Endothelial cell of umbilical vein (primary cell): ENCODE data around the gene VIL1. TPM values are rescaled to one million over a fixed set of nuclear protein-coding genes. Genes with fewer than 3 reads are reported as not detected.

Experiments
- BruUV-seq: library from RNA; stranded (reverse); fragments of 400-500 nt; replicated peaks from 2 replicates; lab custom pipeline; 2021; lab: Mats Ljungman, UMichigan
- CTCF ChIA-PET: fragments of 300-600, 350-600 bp; sonication (Branson Sonifier 250); formaldehyde crosslinking; loops from one replicate; lab custom pipeline; 2021; ENCODE audit warnings: antibody characterized with exemption, inconsistent platforms; lab: Charles Lee
- POLR2A ChIA-PET: fragments of 300-600, 350-600 bp; sonication (Branson Sonifier 250); formaldehyde crosslinking; loops from one replicate; lab custom pipeline; 2021; ENCODE audit warnings: antibody characterized with exemption, inconsistent platforms; lab: Charles Lee
- DNase-seq: peaks from one replicate; pipeline ENCODE4 v3.0.0-alpha.2; 2011; ENCODE audit warnings: low read depth, low spot score
- FAIRE-seq: peaks from 2 replicates; lab custom pipeline; 2011; peaks lifted over from hg19 to GRCh38; lab: Jason Lieb, UNC
- H2AFZ ChIP-seq: 2 replicates; pipeline ENCODE4 v1.6.0; 2012; ENCODE audit warnings: low read depth, low read length, control low read depth, inconsistent platforms
- H3K27ac ChIP-seq: 2 replicates; pipeline ENCODE4 v1.5.1; 2011; ENCODE audit warnings: low read depth, mild to moderate bottlenecking, control low read depth, low read length, moderate library complexity; ENCODE audit not compliant: insufficient read depth
- H3K27me3 ChIP-seq, 2 experiments: 2 replicates each; pipeline versions ENCODE4 v1.6.0 to v1.6.1; 2011; ENCODE audit warnings: low read length in 2 of 2, mixed read lengths in 1 of 2; ENCODE audit not compliant: control insufficient read depth in 2 of 2, insufficient read depth in 2 of 2
- H3K36me3 ChIP-seq, 2 experiments: 2 replicates in 1 of 2; 3 replicates in 1 of 2; pipeline ENCODE4 v1.5.1; 2011; ENCODE audit warnings: low read length in 2 of 2, mild to moderate bottlenecking in 1 of 2, moderate library complexity in 1 of 2; ENCODE audit not compliant: control insufficient read depth in 2 of 2, insufficient read depth in 2 of 2; ENCODE audit errors: extremely low read depth in 1 of 2
- H3K4me1 ChIP-seq: 3 replicates; pipeline ENCODE4 v1.5.1; 2011; ENCODE audit warnings: mild to moderate bottlenecking, low read length; ENCODE audit not compliant: control insufficient read depth, insufficient read depth; ENCODE audit errors: extremely low read depth
- H3K4me2 ChIP-seq: 2 replicates; pipeline ENCODE4 v1.6.1; 2011; ENCODE audit warnings: low read length, control low read depth, mixed read lengths; ENCODE audit not compliant: insufficient read depth
- H3K4me3 ChIP-seq, 3 experiments: fragments of 200-600 bp in 1 of 3; sonication (generic), shearing (Covaris generic) in 1 of 3; replicated peaks in 1 of 3; 2 replicates each; pipeline ENCODE4 v1.5.1; 2011 to 2016; ENCODE audit warnings: control low read depth in 3 of 3, low read length in 3 of 3, mild to moderate bottlenecking in 2 of 3, inconsistent platforms in 1 of 3, low read depth in 1 of 3, moderate library complexity in 1 of 3; ENCODE audit not compliant: insufficient read depth in 1 of 3
- H3K79me2 ChIP-seq: 2 replicates; pipeline ENCODE4 v1.6.0; 2012; ENCODE audit warnings: low read length, inconsistent platforms; ENCODE audit not compliant: control insufficient read depth, insufficient read depth
- H3K9ac ChIP-seq: replicated peaks from 2 replicates; pipeline ENCODE3; 2011; ENCODE audit warnings: low read length, control low read depth; ENCODE audit not compliant: insufficient read depth; ENCODE audit errors: extremely low read depth
- H3K9me1 ChIP-seq: replicated peaks from 3 replicates; pipeline ENCODE4 v1.6.0; 2011; ENCODE audit warnings: mild to moderate bottlenecking, low read length; ENCODE audit not compliant: control insufficient read depth, insufficient read depth; ENCODE audit errors: extremely low read depth
- H3K9me3 ChIP-seq: replicated peaks from 2 replicates; pipeline ENCODE4 v1.5.1; 2012; ENCODE audit warnings: low read length, inconsistent platforms; ENCODE audit not compliant: control insufficient read depth, insufficient read depth
- H4K20me1 ChIP-seq: replicated peaks from 2 replicates; pipeline ENCODE3; 2011; ENCODE audit warnings: mild to moderate bottlenecking, low read length; ENCODE audit not compliant: control insufficient read depth, insufficient read depth; ENCODE audit errors: extremely low read depth
- EZH2 ChIP-seq: IDR thresholded peaks from 2 replicates; pipeline ENCODE4 v1.6.1; 2012; ENCODE audit warnings: borderline replicate concordance, low read depth, mild to moderate bottlenecking, moderate library complexity, low read length, inconsistent platforms; ENCODE audit not compliant: severe bottlenecking
- FOS ChIP-seq: IDR thresholded peaks from 2 replicates; pipeline ENCODE4 v1.6.1; 2011; ENCODE audit warnings: mild to moderate bottlenecking, low read length, moderate library complexity, borderline replicate concordance; ENCODE audit not compliant: insufficient read depth
- JUN ChIP-seq: IDR thresholded peaks from 2 replicates; pipeline ENCODE4 v1.6.1; 2011; ENCODE audit warnings: borderline replicate concordance, low read depth; ENCODE audit not compliant: insufficient read length, insufficient read depth
- MYC ChIP-seq: IDR thresholded peaks from one replicate; pipeline ENCODE4 v1.6.1; 2011; ENCODE audit warnings: mild to moderate bottlenecking, low read depth, low read length
- POLR2AphosphoS5 ChIP-seq: IDR thresholded peaks from 2 replicates; pipeline ENCODE4 v1.6.1; 2012; ENCODE audit warnings: low read depth, mild to moderate bottlenecking, control low read depth, low read length, moderate library complexity; ENCODE audit not compliant: insufficient read depth
- dilution Hi-C: fragments of 300-500 bp; cut with MboI; formaldehyde crosslinking; loops from one replicate; pipeline ENCODE4 v1.15.0; 2019; ENCODE audit warnings: low sequenced_read_pairs; ENCODE audit not compliant: extremely low pct_ligation_motif_present
- intact Hi-C: fragments of 100-400 bp; cut with micrococcal nuclease; formaldehyde crosslinking; loops from one replicate; pipeline ENCODE4 v1.10.0; 2022
- polyA plus RNA-seq, 4 experiments: library from polyadenylated mRNA; depleted of rRNA in 3 of 4; stranded (reverse) in 3 of 4; unstranded in 1 of 4; fragments of >200 nt; gene quantifications; 2 replicates each; pipeline versions ENCODE4 v1.2.1 to v1.2.3, GENCODE V29; 2011 to 2012; ENCODE audit warnings: missing spikeins in 1 of 4
- total RNA-seq: library from RNA; stranded (reverse); gene quantifications from 2 replicates; pipeline ENCODE4 v1.2.3, GENCODE V29; 2021
- TF ChIP-seq, protein P1 (sequence below), 2 donors: IDR thresholded peaks; 1 replicate in 1 of 2; 2 replicates in 1 of 2; pipeline ENCODE4 v1.5.1; 2011; ENCODE audit warnings: low read length in 2 of 2, mild to moderate bottlenecking in 2 of 2, moderate library complexity in 2 of 2, control low read depth in 1 of 2, inconsistent platforms in 1 of 2, low read depth in 1 of 2; ENCODE audit not compliant: insufficient read depth in 1 of 2; ENCODE audit errors: extremely low read depth in 1 of 2
- TF ChIP-seq, protein P2 (sequence below): IDR thresholded peaks from 2 replicates; pipeline ENCODE4 v1.6.1; 2011; ENCODE audit not compliant: insufficient read depth, insufficient read length

VIL1 gene
- total and polyA plus RNA-seq, 2 donors (not counting 3 experiments of a cell fraction or from before 2014, with no cell fraction given) = not detected

DNA sequence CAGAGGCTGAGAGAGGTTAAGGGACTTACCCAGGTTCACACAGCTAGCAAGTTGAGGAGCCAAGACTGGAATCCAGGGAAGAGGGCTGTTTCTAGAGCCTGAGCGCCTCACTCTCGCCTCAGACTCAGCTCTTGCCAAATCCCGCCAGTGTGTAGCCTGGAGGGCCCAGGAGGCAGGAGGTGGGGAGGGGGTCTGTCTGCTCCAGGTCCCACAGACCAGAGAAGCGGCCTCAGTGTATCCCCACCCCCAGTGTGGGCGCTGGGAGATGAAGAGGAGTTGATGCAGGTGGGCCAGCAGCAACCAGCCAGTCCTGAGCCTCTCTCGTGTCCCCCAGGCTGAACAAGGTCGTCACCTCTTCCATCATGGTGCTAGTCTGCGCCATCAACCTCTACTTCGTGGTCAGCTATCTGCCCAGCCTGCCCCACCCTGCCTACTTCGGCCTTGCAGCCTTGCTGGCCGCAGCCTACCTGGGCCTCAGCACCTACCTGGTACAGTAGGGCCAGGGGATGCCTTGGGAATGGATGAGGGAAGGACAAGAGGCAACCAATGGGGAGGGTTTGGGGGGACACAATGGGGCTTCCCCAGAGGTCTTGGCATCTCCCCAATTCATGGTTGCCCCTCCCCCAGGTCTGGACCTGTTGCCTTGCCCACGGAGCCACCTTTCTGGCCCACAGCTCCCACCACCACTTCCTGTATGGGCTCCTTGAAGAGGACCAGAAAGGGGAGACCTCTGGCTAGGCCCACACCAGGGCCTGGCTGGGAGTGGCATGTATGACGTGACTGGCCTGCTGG is 24.4 kb upstream of the VIL1 start:
- BruUV-seq = no TSS peak
- H3K4me1 ChIP-seq = peaks cover 26% of the 10 kb centered on the region
- no peaks in the 10 kb centered on the region for H3K9me3 ChIP-seq
- intact Hi-C loops (loop anchor here (5.0 kb wide), 1 partner anchor 238 kb away; no protein-coding TSS in a partner anchor), dilution Hi-C loops (no loop called here)
- H4K20me1 ChIP-seq = no peaks in the 10 kb centered on the region
- no peaks in the 10 kb centered on the region for H3K79me2 ChIP-seq
- no peak overlapping the region for H2AFZ ChIP-seq
- TF ChIP-seq EZH2 = no peak
- no peak for TF ChIP-seq FOS
- no peak for TF ChIP-seq JUN
- no peak for TF ChIP-seq POLR2AphosphoS5
- TF ChIP-seq, protein P1, sequence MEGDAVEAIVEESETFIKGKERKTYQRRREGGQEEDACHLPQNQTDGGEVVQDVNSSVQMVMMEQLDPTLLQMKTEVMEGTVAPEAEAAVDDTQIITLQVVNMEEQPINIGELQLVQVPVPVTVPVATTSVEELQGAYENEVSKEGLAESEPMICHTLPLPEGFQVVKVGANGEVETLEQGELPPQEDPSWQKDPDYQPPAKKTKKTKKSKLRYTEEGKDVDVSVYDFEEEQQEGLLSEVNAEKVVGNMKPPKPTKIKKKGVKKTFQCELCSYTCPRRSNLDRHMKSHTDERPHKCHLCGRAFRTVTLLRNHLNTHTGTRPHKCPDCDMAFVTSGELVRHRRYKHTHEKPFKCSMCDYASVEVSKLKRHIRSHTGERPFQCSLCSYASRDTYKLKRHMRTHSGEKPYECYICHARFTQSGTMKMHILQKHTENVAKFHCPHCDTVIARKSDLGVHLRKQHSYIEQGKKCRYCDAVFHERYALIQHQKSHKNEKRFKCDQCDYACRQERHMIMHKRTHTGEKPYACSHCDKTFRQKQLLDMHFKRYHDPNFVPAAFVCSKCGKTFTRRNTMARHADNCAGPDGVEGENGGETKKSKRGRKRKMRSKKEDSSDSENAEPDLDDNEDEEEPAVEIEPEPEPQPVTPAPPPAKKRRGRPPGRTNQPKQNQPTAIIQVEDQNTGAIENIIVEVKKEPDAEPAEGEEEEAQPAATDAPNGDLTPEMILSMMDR (IDR thresholded peaks at IDR 0.05; ENCODE audit: extremely low read depth in 1 of 2, insufficient read depth in 1 of 2, low read depth in 1 of 2, low read length in 2 of 2) = no peak
- no peak for TF ChIP-seq MYC
- TF ChIP-seq, protein P2, sequence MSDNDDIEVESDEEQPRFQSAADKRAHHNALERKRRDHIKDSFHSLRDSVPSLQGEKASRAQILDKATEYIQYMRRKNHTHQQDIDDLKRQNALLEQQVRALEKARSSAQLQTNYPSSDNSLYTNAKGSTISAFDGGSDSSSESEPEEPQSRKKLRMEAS = no peak
- ChIA-PET POLR2A (no interaction called here), CTCF (interaction anchor here (1.0 to 5.7 kb wide), 9 partner anchors 11 to 207 kb away, joined by 3 to 99 read pairs (median 6); partner anchors contain the start of genes AAMP, CATIP and PNKD)
- no peaks in the 10 kb centered on the region for H3K9me1 ChIP-seq
- no peak overlapping the region for H3K4me2 ChIP-seq
- no peak overlapping the region for H3K27ac ChIP-seq
- no peak for DNase-seq
- no peak overlapping the region for H3K4me3 ChIP-seq
- H3K36me3 ChIP-seq = no peaks in the 10 kb centered on the region
- H3K27me3 ChIP-seq = no peaks in the 10 kb centered on the region
- FAIRE-seq = no peak
- H3K9ac ChIP-seq = no peak overlapping the region
